HG02678 (cell line): ENCODE data around the gene RAPSN.

Experiments
- ATAC-seq: cut with Tn5 transposase; IDR thresholded peaks from one replicate; pipeline ENCODE4 v1.9.1; 2021; ENCODE audit warnings: mild to moderate bottlenecking, moderate library complexity; ENCODE audit not compliant: unreplicated experiment

Gene RAPSN

DNA sequence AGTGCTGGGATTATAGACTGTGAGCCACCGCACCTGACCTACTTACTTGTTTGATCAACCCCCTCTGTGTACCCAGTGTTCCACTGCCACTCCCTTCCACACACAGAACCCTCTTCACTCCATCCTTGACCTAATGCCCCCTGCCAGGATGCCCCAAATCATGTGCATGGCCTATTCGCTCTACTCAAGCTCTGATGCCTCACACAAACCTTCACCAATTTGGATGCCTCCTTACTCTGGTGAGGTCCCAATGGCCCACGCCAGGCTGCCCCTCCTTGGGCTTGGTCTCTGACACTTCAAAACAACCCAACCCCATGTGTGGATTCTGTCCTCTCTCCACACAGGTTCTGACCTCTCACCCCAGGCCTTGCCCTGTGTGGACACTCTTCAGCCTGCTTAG lies 13.2 kb downstream of the RAPSN start:
- ATAC-seq, result no peak

- ATAC-seq, result no peak
These were observed 14.7 kb downstream of the RAPSN start for GRCh38 chr11:47434011-47434786.

GRCh38 chr11:47433157-47433556 lies 15.8 kb downstream of the RAPSN start:
- ATAC-seq, result no peak

- ATAC-seq, result no peak
These were observed 17.4 kb downstream of the RAPSN start for GRCh38 chr11:47431356-47432083.

GRCh38 chr11:47430524-47430923 lies 18.4 kb downstream of the RAPSN start:
- ATAC-seq, result no peak

DNA sequence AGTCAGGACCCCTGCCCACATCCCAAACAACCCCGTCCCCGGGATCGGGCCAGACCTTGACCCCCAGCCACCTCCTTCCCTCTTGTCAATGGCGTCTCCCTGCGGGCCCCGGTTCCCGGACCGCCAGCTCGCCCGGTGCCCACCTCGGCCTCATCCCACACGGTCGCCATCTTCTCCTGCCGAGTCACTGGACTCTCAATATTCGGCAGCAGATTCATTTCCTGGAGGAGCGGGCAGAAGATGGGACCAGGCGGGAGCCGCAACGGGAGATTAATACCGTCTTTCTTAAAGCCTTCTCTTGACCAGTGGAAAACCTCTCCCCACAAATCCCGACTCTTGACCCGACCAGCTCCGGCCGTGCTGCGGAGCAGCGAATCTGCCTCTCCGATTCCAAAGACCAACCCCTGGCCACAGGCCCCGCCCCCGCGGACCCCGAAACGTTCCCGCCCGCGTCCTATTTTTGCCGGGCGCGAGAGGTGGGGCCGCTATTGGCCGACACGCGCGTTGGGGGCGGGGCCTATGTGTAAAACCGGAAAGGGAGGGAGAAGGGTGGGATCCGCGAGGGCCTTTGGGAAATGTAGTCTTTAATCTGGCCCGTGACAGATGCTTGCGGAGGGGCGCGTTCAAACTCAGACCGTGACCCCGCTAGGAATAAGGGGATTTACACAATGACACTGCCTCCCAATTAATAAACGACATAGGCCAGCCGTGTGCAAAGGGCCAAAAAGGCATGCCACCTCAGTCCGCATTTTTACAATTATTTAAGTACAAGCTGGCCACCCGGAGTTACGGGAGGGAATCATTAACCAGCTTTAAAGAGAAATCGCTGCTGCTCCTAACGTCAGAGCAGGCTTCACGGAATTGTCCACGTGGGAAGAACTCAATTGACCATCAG lies 22.6 kb downstream of the RAPSN start, which contains the start of gene PSMC3:
Gene PSMC3, minus strand, starts transcription at position 378 of the 895 bp plus-strand sequence. Its CDS starts 160 bp downstream, at position 218.
- peak; percentile 91 for ATAC-seq

GRCh38 chr11:47425611-47426010 lies 23.3 kb downstream of the RAPSN start:
- ATAC-seq, result no peak

DNA sequence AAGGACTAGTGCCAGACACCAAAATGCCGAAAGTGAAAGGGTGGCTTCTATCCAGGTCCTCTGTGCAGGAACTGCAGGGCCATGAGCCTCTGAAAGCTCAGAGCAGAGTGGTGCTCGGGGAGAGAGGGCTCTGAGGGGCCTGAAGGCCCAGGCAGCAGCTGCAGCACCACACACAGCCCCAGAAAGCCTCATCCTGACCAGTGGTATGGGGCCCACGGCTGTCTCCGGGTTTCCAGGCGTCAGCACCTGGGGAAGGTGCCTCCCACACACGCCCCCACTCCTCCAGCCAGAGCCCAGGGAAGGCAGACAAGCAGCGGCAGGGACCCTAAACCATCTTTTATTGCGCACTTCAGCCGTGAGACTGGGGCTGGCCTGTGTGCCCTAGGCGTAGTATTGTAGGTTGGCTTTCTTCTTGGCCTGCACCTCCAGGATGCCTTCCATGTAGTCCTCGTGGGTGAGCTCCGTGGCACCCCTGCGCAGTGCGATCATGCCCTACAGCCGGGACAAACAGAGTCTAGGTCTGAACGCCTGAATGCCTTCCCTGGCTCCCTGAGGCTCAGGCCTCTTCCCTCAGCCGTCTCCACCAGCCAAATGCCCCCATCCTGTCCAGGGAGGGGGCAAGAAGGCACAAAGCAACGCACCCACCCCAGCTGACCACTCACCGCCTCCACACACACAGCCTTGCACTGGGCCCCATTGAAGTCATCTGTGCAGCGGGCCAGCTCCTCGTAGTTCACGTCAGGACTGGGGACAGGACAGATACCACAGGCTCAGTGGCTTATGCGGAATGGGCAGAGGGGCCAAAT lies 30.3 kb downstream of the RAPSN start:
- no peak for ATAC-seq

GRCh38 chr11:47417712-47418111 lies 31.2 kb downstream of the RAPSN start:
- no peak for ATAC-seq

- no peak for ATAC-seq
These were observed 32.9 kb downstream of the RAPSN start for GRCh38 chr11:47415949-47416472.

- no peak for ATAC-seq
These were observed 33.7 kb downstream of the RAPSN start for GRCh38 chr11:47415091-47415854.

- ATAC-seq, result no peak
These were observed 34.3 kb downstream of the RAPSN start for GRCh38 chr11:47414685-47415070.

DNA sequence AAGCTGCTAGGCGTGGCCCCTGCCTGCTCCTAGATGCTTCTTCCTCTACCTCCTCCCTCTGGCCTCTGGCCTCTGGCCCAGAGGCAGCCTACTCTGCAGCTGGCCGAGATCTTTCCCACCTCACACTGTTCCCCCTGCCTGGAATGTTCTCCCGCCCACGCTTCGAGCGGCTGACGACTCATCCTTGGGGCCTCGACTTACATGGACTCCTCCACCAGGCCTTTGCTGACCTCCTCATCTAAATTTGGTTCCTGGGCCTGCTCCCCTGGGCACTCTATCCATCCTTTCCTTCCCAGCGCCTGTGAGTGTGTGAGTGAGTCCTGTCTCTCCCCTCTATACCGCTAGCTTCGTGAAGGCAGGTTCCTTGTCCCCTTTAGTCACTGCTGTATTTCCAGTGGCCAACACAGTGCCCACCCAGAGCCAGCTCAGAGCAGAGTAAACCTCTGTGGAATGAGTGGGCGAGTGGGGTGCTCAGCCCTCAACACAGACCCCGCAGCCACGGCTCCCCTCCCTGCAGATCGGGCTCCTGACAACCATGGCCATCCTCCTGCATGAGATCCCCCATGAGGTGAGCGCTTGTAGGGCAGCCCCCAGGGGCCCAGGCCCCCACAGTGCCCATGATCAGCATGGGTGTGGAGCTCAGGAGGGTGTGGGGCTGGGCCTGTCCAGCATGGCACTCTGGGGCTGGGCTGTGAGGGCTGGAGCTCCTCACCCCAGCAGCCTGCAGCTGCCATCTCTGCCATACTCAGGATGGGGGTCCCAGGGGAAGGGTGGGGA lies 34.8 kb downstream of the RAPSN start:
- ATAC-seq, result no peak

GRCh38 chr11:47413351-47413750 lies 35.6 kb downstream of the RAPSN start:
- ATAC-seq, result no peak

DNA sequence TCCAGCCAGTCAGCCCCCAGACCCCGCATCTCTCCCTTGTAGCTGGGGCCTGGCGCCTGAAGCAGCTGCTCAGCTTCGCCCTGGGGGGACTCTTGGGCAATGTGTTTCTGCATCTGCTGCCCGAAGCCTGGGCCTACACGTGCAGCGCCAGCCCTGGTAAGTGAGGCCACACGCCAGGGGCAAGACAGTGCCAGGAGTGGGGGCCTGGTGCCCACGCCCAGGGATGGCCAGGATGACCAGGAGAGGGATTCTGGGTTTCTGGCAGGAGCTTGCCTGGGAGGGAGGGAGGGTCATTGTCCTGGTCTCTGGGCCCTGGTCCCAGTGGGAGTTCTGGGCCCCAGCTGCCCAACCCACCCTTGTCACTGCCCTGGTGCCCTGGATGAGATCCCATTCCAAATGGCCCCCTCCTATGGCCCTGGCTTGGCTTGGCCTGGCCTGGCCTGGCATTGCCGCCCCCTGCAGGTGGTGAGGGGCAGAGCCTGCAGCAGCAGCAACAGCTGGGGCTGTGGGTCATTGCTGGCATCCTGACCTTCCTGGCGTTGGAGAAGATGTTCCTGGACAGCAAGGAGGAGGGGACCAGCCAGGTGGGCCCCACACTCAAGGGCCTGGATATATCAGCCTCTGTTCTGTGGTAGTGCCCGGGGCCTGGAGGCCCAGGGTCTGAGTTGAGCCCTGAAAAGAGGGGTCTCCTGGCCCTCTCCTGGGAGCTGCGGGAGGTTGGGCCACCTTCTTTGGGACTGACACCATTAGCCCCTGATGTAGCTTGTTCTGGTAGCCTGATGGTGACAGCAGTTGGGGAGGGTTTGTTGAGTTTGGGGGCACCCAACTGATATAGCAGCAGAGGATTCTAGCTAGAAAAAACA lies 36.8 kb downstream of the RAPSN start:
- ATAC-seq, result no peak

DNA sequence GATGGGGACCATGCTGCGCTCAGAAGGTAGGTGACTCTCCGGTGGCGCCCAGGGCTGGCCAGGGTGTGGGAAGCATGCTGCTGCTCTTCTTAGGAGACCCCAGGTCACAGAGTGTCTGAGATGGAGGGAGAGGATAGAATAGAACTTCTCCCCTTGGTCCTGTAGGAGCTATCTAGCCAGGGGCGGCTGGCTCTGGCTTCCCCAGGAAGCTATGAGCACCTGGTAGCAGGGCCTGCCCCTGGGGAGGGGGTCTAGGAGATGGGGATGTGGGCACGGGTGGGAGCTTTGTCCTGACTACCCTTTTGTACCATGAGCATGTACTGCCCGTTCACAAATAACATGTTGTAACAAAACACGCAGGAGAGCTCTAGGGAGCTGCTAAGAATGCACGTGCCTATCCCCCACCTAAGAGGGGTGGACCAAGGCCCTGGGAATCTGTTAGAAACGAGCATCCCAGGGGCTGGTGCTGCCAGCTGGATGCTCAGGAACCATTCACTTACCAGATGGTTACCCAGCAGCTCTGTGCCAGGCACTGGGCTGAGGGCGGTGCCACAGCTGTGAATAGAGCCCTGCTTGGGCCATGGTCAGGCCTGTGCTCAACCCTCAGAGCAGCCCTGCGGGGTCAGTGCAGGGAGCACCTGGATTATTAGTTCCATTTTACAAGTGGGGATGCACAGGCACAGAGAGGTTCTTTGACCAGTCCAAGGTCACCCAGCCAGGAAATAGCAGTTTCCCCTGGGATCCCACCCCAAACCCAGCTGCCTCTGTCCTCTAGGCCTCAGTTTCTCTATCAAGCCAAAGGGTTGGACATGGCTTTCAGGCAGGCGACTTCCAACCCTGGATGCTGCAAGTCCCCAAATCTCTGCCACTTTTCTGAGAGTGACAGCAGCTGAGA lies 38.3 kb downstream of the RAPSN start:
- ATAC-seq, result no peak
